GM11168 (cell line): Measurements from ENCODE around the gene ACTL9.

ENCODE experiments used
- in situ Hi-C: fragments of 300-500 bp; cut with MboI; formaldehyde crosslinking; loops from one replicate; pipeline ENCODE4 v1.12.0; 2022; ENCODE audit warnings: low sequenced_read_pairs; ENCODE audit not compliant: unreplicated experiment

ACTL9 gene

GRCh38 chr19:8648240-8648639, 50.4 kb downstream of the ACTL9 start:
- in situ Hi-C loops: no loop called here
